Measurements from ENCODE around the gene ZNF281. TPM values are rescaled to one million over a fixed set of nuclear protein-coding genes. Genes with fewer than 3 reads are reported as not detected.

ZNF281 gene
- total and polyA plus RNA-seq, 8 donors = 1.7 to 24.5 (median 10.4) TPM

DNA sequence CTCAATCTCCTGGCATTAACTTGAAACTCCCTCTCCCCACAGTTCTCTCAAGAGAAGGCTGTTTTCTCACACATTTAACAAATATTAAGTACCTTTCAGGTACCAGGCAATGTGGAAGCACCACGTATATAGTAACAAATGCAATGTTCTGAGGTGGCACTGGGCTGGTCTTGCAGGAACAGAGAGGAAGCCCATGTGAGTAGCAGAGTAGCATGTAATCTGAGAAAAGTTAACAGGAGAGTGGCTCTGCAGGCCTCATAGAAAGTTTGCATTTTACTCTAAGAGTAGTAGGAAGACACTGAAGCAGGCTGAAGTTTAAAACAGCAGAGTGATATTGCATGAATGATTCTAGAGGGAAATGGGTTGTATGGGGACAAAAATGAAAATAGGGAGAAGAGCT is 21.0 kb downstream of the ZNF281 start:
- WGBS, 5 donors = 67 to 79% (median 70%) methylated on average over 1 of the region's 1 CpG
- Histone ChIP-seq H3K9me3 (no peaks in the 10 kb centered on the region), H3K4me3 (no peak overlapping the region), H3K27me3 (no peaks in the 10 kb centered on the region), H3K27ac (no peak overlapping the region), H3K36me3 (no peaks in the 10 kb centered on the region), H3K4me1 (no peaks in the 10 kb centered on the region)
- no peak for DNase-seq
- TF ChIP-seq POLR2AphosphoS5 (IDR thresholded peaks at IDR 0.05) (no peak), EP300 (IDR thresholded peaks at IDR 0.05) (no peak), POLR2A (IDR thresholded peaks at IDR 0.05) (no peak)
- TF ChIP-seq, protein P1, sequence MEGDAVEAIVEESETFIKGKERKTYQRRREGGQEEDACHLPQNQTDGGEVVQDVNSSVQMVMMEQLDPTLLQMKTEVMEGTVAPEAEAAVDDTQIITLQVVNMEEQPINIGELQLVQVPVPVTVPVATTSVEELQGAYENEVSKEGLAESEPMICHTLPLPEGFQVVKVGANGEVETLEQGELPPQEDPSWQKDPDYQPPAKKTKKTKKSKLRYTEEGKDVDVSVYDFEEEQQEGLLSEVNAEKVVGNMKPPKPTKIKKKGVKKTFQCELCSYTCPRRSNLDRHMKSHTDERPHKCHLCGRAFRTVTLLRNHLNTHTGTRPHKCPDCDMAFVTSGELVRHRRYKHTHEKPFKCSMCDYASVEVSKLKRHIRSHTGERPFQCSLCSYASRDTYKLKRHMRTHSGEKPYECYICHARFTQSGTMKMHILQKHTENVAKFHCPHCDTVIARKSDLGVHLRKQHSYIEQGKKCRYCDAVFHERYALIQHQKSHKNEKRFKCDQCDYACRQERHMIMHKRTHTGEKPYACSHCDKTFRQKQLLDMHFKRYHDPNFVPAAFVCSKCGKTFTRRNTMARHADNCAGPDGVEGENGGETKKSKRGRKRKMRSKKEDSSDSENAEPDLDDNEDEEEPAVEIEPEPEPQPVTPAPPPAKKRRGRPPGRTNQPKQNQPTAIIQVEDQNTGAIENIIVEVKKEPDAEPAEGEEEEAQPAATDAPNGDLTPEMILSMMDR (IDR thresholded peaks at IDR 0.05) = no peak
- intact Hi-C loops (cut with DNase I; ENCODE audit: low total_unique reads) = no loop called here

DNA sequence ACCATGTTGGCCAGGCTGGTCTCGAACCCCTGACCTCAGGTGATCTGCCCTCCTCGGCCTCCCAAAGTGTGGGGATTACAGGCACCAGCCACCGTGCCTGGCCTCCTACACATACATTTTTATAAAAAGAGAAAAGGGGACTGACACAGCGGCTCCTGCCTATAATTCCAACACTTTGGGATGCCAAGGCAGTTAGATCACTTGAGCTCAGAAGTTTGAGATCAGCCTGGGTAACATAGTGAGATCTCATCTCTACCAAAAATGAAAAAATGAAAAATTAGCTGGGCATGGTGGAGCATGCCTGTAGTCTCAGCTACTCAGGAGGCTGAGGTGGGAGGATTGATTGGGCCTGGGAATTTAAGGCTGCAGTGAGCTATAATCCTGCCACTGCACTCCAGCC is 23.4 kb downstream of the ZNF281 start:
- Histone ChIP-seq H3K27me3 (no peaks in the 10 kb centered on the region), H3K36me3 (no peaks in the 10 kb centered on the region), H3K27ac (no peak overlapping the region), H3K9me3 (no peaks in the 10 kb centered on the region), H3K4me1 (no peaks in the 10 kb centered on the region), H3K4me3 (no peak overlapping the region)
- WGBS, 5 donors = 87 to 97% (median 93%) methylated on average over 4 of the region's 4 CpGs
- intact Hi-C loops (cut with DNase I; ENCODE audit: low total_unique reads) = no loop called here
- TF ChIP-seq EP300 (IDR thresholded peaks at IDR 0.05) (no peak), POLR2A (IDR thresholded peaks at IDR 0.05) (no peak), POLR2AphosphoS5 (IDR thresholded peaks at IDR 0.05) (no peak)
- TF ChIP-seq, protein P1 (IDR thresholded peaks at IDR 0.05) = no peak
- no peak for DNase-seq

DNA sequence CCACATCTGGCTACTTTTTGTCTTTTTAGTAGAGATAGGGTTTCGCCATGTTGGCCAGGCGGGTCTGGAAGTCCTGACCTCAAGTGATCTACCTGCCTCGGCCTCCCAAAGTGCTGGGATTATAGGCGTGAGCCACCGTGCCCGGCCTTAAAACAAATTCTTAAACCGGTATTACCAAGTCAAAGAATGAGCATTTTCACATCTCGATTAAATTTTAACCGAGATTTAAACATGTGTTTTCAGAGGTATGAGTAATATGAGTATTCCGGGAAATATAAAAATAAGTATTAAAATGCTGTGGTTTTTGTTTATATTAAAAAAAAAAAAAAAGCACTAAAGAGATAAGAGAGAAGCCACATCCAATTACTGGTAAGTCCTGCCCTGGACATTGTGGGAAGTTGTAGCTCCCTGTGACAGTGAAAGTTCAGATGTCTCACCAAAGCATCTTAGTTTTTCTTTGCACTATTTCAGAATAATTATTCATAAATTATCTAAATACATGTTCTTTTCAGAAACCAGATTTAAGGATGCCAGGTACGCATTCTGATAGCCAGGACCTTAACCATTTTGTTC is 24.9 kb downstream of the ZNF281 start:
- Histone ChIP-seq H3K4me3 (no peak overlapping the region), H3K9me3 (no peaks in the 10 kb centered on the region), H3K27ac (no peak overlapping the region), H3K27me3 (no peaks in the 10 kb centered on the region), H3K4me1 (peaks cover 0 to 5% (median 0%) of the 10 kb centered on the region in 4 donors), H3K36me3 (no peaks in the 10 kb centered on the region)
- WGBS, 5 donors = 90 to 95% (median 93%) methylated on average over 11 of the region's 11 CpGs
- TF ChIP-seq EP300 (IDR thresholded peaks at IDR 0.05) (no peak), POLR2A (IDR thresholded peaks at IDR 0.05) (no peak)
- TF ChIP-seq, protein P1 (IDR thresholded peaks at IDR 0.05) = no peak
- intact Hi-C loops (cut with DNase I; ENCODE audit: low total_unique reads) = no loop called here
- DNase-seq = no peak

DNA sequence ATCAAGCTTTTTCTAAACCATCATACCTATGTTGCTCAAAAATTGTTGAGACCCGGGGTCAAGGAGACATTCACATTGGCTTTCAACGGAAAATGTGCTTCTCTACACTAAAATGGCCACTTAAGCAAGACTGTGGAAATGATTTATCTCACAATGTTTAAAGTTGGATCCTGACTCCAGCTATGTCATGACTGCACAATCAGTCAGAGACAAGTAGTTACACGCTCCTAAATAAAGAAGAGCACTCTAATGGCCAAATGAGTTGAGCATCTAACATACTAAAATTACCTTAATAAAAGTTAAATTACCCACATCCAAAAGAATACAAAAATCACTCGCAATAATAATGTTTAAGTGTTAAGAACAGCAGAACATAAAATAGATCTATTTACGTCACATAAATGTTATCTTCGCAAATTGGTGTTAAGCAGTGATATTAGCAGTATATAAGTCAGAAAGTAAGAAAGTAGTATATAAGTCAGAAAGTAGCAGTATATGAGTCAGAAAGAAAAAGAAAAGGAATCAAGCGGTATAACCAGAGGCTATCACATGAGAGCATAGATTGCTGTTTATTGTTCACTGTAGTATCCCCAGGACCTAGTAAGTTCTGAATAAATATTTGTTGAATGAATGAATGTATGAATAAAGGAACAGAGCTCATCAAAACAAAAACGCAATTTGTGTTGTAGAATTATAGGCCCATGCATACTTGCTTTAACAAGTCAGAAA is 28.4 kb downstream of the ZNF281 start:
- 89 to 95% (median 94%) methylated on average over 8 of the region's 8 CpGs for WGBS, 5 donors
- H3K9me3 ChIP-seq = no peaks in the 10 kb centered on the region

More for the DNA sequence above, 28.4 kb downstream of the ZNF281 start:
- no peaks in the 10 kb centered on the region for H3K27me3 ChIP-seq
- no peaks in the 10 kb centered on the region for H3K36me3 ChIP-seq
- H3K4me1 ChIP-seq = peaks cover 0 to 12% (median 5%) of the 10 kb centered on the region in 4 donors
- no peak for DNase-seq
- TF ChIP-seq POLR2A (IDR thresholded peaks at IDR 0.05) (no peak), POLR2AphosphoS5 (IDR thresholded peaks at IDR 0.05) (no peak), EP300 (IDR thresholded peaks at IDR 0.05) (no peak)
- TF ChIP-seq, protein P1 (IDR thresholded peaks at IDR 0.05) = no peak
- intact Hi-C loops (cut with DNase I; ENCODE audit: low total_unique reads) = no loop called here
- H3K4me3 ChIP-seq = no peak overlapping the region
- H3K27ac ChIP-seq = no peak overlapping the region
